AG04449 (cell line): ENCODE measurements around the gene DDR2.

ENCODE experiments used
- CTCF ChIA-PET: fragments of 350-600 bp; formaldehyde crosslinking; extraction: SDS; loops from one replicate; lab custom pipeline; 2021; ENCODE audit warnings: antibody characterized with exemption; lab: Yijun Ruan, JAX
- POLR2A ChIA-PET: fragments of 400-600, 350-600 bp; formaldehyde crosslinking; extraction: SDS; loops from one replicate; lab custom pipeline; 2020; ENCODE audit warnings: antibody characterized with exemption, inconsistent platforms; lab: Yijun Ruan, JAX
- DNase-seq: peaks from one replicate; pipeline ENCODE4 v3.0.0-alpha.2; 2010; ENCODE audit warnings: low read depth, low spot score
- H3K4me3 ChIP-seq: 2 replicates; pipeline ENCODE4 v1.5.1; 2011; ENCODE audit warnings: low read depth, mild to moderate bottlenecking, control low read depth, low read length
- CTCF ChIP-seq: IDR thresholded peaks from one replicate; pipeline ENCODE4 v1.5.1; 2011; ENCODE audit warnings: mild to moderate bottlenecking, moderate library complexity, low read length, control low read depth, inconsistent platforms; ENCODE audit not compliant: insufficient read depth; ENCODE audit errors: missing control alignments

The DDR2 gene

DNA sequence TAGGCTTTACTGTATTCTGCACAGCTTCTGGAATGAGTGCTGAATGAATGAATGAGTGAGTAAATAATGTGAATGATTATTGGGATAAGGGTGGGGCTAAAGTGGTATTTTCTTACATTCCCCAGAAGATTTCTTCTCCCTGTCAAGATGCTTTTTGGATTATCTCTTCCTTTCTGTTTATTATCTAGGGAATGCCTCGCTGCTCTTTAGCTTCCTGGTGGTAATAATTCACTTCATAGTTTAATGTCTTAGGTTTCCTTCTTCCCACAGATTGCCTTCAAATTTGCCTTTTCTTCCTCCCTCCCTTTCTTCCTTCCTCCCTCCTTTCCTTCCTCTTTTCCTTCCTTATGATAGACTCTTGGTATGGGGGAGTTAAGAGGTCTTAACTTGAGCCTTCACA lies 24.0 kb downstream of the DDR2 start:
- no peak for DNase-seq
- ChIA-PET CTCF (interaction anchor here (1.7 kb wide), 1 partner anchor 44 kb away, joined by 3 read pairs; no protein-coding TSS in a partner anchor), POLR2A (interaction anchor here (1.3 kb wide), 1 partner anchor 21 kb away, joined by 5 read pairs; no protein-coding TSS in a partner anchor)
- TF ChIP-seq CTCF, result no peak
- no peak overlapping the region for H3K4me3 ChIP-seq

GRCh38 chr1:162660574-162660973 lies 28.3 kb downstream of the DDR2 start:
- no peak for DNase-seq
- no peak overlapping the region for H3K4me3 ChIP-seq
- ChIA-PET CTCF (interaction anchor here (1.1 to 1.9 kb wide), 3 partner anchors 27 to 47 kb away, joined by 3 to 6 read pairs (median 3); no protein-coding TSS in a partner anchor), POLR2A (no interaction called here)
- TF ChIP-seq CTCF, result no peak

DNA sequence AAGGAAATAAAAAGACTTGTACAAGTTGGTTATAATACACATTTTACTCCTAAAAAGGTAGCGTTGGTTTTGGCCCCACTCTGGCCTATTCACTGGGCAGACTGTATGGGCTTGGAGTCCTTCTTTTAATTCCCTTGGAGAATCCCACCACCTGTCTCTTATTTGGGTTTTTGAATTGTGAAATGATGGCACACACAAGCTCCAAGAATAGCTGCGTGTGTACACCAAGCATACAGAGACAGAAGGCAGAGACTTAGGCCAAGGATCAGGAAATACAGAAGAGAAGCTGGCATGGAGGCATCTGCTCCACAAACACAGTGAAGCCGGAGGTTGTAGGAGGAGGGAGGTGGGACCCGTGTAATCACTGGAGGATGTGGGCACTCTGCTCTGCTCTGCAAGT lies 29.1 kb downstream of the DDR2 start:
- no peak overlapping the region for H3K4me3 ChIP-seq
- no peak for TF ChIP-seq CTCF
- POLR2A ChIA-PET, result interaction anchor here (0.6 to 2.6 kb wide), 2 partner anchors 29 to 31 kb away, joined by 3 to 8 read pairs; partner anchors contain the start of gene DDR2
- CTCF ChIA-PET, result interaction anchor here (0.9 to 1.9 kb wide), 4 partner anchors 10 to 48 kb away, joined by 3 to 6 read pairs (median 3); no protein-coding TSS in a partner anchor
- DNase-seq, result no peak

DNA sequence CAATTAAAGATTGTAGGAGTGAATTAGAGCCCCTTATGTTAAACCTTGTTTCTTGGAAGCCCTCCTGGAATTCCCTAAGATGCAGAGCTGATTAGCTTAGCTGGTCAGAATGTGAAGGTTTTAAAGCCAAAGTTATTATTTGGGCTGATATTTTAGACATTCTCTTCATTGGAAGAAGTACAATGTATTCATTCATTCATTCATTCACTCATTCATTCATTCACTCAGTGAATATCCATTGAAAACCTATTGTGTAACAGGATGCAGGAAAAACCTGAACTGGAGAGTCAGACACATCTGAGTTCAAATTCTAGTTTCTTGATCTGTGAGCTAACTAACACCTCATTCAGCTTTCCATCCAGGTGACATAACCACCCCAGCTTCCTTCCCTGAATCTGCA lies 29.7 kb downstream of the DDR2 start:
- TF ChIP-seq CTCF, result no peak
- POLR2A ChIA-PET, result interaction anchor here (2.6 kb wide), 1 partner anchor 30 kb away, joined by 8 read pairs; the partner anchor contains the start of gene DDR2
- H3K4me3 ChIP-seq, result no peak overlapping the region
- no peak for DNase-seq
- CTCF ChIA-PET, result interaction anchor here (0.9 to 1.7 kb wide), 3 partner anchors 9 to 49 kb away, joined by 3 to 5 read pairs (median 3); no protein-coding TSS in a partner anchor

- no peak overlapping the region for H3K4me3 ChIP-seq
- CTCF ChIA-PET, result interaction anchor here (0.7 to 1.7 kb wide), 3 partner anchors 9 to 50 kb away, joined by 3 to 5 read pairs (median 5); no protein-coding TSS in a partner anchor
- POLR2A ChIA-PET, result interaction anchor here (0.6 to 2.6 kb wide), 5 partner anchors 26 to 128 kb away, joined by 3 to 8 read pairs (median 4); partner anchors contain the start of gene DDR2
- no peak for TF ChIP-seq CTCF
- no peak for DNase-seq
Measured at GRCh38 chr1:162663086-162663485, 30.8 kb downstream of the DDR2 start.

DNA sequence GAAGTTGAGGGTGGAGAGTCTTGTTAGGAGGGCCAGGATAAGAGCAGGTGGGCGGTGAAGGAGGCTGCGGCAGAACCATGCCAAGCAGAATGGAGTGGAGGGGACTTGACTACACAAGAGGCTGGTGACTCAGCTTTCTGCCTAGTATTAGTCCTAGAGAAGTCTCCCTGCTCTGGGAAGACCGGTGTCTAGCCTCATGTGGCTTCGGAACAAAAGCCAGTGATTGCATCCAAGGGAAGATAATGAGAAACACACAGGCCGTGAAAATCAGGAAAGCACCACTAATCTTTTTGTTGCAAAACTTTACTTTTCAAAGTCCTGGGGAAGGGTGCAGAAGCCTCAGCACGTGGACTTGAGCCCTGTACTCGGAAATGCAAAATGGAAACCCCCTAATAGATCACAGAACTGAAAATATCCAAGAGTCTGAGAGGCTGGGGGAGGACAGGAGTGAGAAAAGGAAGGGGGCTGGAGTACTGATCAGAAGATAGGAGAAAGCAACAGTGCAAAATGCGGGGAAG lies 31.4 kb downstream of the DDR2 start:
- POLR2A ChIA-PET, result interaction anchor here (0.7 to 2.6 kb wide), 4 partner anchors 26 to 51 kb away, joined by 3 to 8 read pairs (median 4); partner anchors contain the start of gene DDR2
- DNase-seq, result no peak

More for the DNA sequence above, 31.4 kb downstream of the DDR2 start:
- no peak for TF ChIP-seq CTCF
- CTCF ChIA-PET, result interaction anchor here (1.3 kb wide), 1 partner anchor 9 kb away, joined by 5 read pairs; no protein-coding TSS in a partner anchor
- H3K4me3 ChIP-seq, result no peak overlapping the region; the same call in 1 of the 2 replicates
